Caco-2 (cell line): Measurements from ENCODE around the gene SNAPC2. TPM values are rescaled to one million over a fixed set of nuclear protein-coding genes. Genes with fewer than 3 reads are reported as not detected.

Experiments used
- BruUV-seq: library from RNA; stranded (reverse); fragments of 400-500 nt; replicated peaks from 2 replicates; lab custom pipeline; 2021; lab: Mats Ljungman, UMichigan
- CTCF ChIA-PET: fragments of 300-600 bp; sonication (Branson Sonifier 250); formaldehyde crosslinking; loops from one replicate; lab custom pipeline; 2022; ENCODE audit warnings: antibody characterized with exemption; lab: Charles Lee
- POLR2A ChIA-PET: fragments of 300-600 bp; sonication (Branson Sonifier 250); formaldehyde crosslinking; loops from one replicate; lab custom pipeline; 2022; ENCODE audit warnings: antibody characterized with exemption; lab: Charles Lee
- DNase-seq, 2 experiments: peaks; one replicate each; pipeline versions ENCODE4 v3.0.0 to v3.0.0-alpha.2; 2020 to 2022
- H3K27me3 ChIP-seq: replicated peaks from 2 replicates; pipeline ENCODE4 v1.6.0; 2011; ENCODE audit warnings: low read length; ENCODE audit not compliant: control insufficient read depth, insufficient read depth
- H3K36me3 ChIP-seq: 2 replicates; pipeline ENCODE4 v1.5.1; 2011; ENCODE audit warnings: low read length; ENCODE audit not compliant: control insufficient read depth, insufficient read depth
- H3K4me1 ChIP-seq: fragments of 250-450 bp; sonication (Bioruptor Pico); 2 replicates; pipeline ENCODE4 v1.5.1; 2020; ENCODE audit warnings: mild to moderate bottlenecking
- H3K4me3 ChIP-seq: 2 replicates; pipeline ENCODE4 v1.5.1; 2011; ENCODE audit warnings: low read depth, mild to moderate bottlenecking, control low read depth, low read length
- H3K9me3 ChIP-seq: fragments of 250-450 bp; sonication (Bioruptor Pico); 2 replicates; pipeline ENCODE4 v1.5.1; 2020; ENCODE audit warnings: mild to moderate bottlenecking, moderate library complexity
- H3K27ac Mint-ChIP-seq: one replicate; pipeline ENCODE4 v1.8.0; 2022; ENCODE audit warnings: mixed read lengths; ENCODE audit not compliant: unreplicated experiment
- H3K27me3 Mint-ChIP-seq: one replicate; pipeline ENCODE4 v1.8.0; 2022; ENCODE audit warnings: mixed read lengths; ENCODE audit not compliant: insufficient read depth, unreplicated experiment
- H3K36me3 Mint-ChIP-seq: one replicate; pipeline ENCODE4 v1.8.0; 2022; ENCODE audit warnings: mild to moderate bottlenecking, mixed read lengths; ENCODE audit not compliant: insufficient read depth, unreplicated experiment
- H3K4me1 Mint-ChIP-seq: one replicate; pipeline ENCODE4 v1.8.0; 2022; ENCODE audit warnings: low read depth, mixed read lengths; ENCODE audit not compliant: unreplicated experiment
- H3K4me3 Mint-ChIP-seq: one replicate; pipeline ENCODE4 v1.8.0; 2022; ENCODE audit warnings: mild to moderate bottlenecking, moderate library complexity, mixed read lengths; ENCODE audit not compliant: unreplicated experiment
- H3K9me3 Mint-ChIP-seq: one replicate; pipeline ENCODE4 v1.8.0; 2022; ENCODE audit warnings: mixed read lengths; ENCODE audit not compliant: unreplicated experiment
- intact Hi-C: fragments of 100-400 bp; cut with micrococcal nuclease; formaldehyde crosslinking; loops from one replicate; pipeline ENCODE4 v1.10.0; 2022; ENCODE audit not compliant: unreplicated experiment
- total RNA-seq: library from RNA; stranded (reverse); gene quantifications from 2 replicates; pipeline ENCODE4 v1.2.3, GENCODE V29; 2022
- TF ChIP-seq, protein P1 (sequence below), 2 experiments: fragments of 200-600 bp in 1 of 2; IDR thresholded peaks; 1 replicate in 1 of 2; 2 replicates in 1 of 2; pipeline versions ENCODE4 v1.5.1 to v1.8.0; 2011 to 2022; ENCODE audit warnings: antibody characterized with exemption in 1 of 2, control low read depth in 1 of 2, inconsistent platforms in 1 of 2, low read depth in 1 of 2, low read length in 1 of 2, mild to moderate bottlenecking in 1 of 2, moderate library complexity in 1 of 2; ENCODE audit not compliant: insufficient read depth in 1 of 2, severe bottlenecking in 1 of 2, unreplicated experiment in 1 of 2

SNAPC2 gene
- total RNA-seq, 1 experiment from 2014 or later, result 10.4 TPM

DNA sequence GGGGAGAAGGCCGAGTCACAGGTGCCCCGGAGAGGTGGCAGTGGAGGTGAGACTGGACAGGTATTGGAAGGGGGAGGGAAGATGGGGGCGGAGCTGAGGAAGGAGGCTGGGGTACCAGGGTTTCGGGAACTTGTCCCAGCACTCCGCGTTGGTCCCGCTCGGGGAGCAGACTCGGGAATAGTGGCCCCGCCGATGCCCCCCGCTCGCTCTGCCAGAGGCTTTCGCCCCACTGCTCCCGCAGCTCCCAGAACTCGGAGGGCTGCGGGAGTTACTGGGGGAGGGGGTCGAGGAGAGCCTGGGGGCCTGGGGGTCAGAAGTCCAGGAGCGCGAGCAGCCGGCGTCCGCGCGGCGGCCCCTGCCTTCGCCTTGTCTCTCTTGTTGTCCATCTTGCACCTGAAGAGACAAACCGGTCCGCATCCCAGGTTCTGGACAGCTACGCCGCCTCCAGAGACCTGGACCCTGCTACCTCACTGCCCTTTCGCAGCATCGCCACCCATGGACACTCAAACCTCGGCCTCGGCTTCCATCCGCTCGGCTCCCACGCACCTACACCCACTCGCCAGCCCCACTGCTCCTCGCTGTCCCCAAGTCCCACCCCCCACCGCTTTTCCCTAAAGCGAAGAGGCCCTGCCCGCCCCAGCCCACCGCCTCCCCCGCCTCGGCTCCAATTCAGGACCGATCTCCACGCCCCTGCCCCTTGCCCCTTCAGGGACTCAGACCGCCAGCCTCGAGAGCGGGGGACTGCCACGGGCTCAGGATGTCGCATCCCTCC is 46.6 kb upstream of the SNAPC2 start:
- Histone ChIP-seq H3K27me3 (no peaks in the 10 kb centered on the region), H3K9me3 (no peaks in the 10 kb centered on the region), H3K4me3 (peak overlapping the region; percentile 59), H3K4me1 (peaks cover 11% of the 10 kb centered on the region), H3K36me3 (no peaks in the 10 kb centered on the region)
- Mint-ChIP-seq H3K9me3 (no peaks in the 10 kb centered on the region), H3K27me3 (no peaks in the 10 kb centered on the region), H3K36me3 (peaks cover 13% of the 10 kb centered on the region), H3K27ac (no peak overlapping the region), H3K4me1 (peaks cover 9% of the 10 kb centered on the region), H3K4me3 (peak overlapping the region; percentile 74)
- ChIA-PET CTCF (no interaction called here), POLR2A (no interaction called here)
- intact Hi-C loops, result no loop called here
- TF ChIP-seq, protein P1, sequence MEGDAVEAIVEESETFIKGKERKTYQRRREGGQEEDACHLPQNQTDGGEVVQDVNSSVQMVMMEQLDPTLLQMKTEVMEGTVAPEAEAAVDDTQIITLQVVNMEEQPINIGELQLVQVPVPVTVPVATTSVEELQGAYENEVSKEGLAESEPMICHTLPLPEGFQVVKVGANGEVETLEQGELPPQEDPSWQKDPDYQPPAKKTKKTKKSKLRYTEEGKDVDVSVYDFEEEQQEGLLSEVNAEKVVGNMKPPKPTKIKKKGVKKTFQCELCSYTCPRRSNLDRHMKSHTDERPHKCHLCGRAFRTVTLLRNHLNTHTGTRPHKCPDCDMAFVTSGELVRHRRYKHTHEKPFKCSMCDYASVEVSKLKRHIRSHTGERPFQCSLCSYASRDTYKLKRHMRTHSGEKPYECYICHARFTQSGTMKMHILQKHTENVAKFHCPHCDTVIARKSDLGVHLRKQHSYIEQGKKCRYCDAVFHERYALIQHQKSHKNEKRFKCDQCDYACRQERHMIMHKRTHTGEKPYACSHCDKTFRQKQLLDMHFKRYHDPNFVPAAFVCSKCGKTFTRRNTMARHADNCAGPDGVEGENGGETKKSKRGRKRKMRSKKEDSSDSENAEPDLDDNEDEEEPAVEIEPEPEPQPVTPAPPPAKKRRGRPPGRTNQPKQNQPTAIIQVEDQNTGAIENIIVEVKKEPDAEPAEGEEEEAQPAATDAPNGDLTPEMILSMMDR (IDR thresholded peaks at IDR 0.05; ENCODE audit: insufficient read depth in 1 of 2, low read depth in 1 of 2, low read length in 1 of 2, severe bottlenecking in 1 of 2, unreplicated experiment in 1 of 2), result no peak
- no TSS peak for BruUV-seq
- DNase-seq, result no peak

DNA sequence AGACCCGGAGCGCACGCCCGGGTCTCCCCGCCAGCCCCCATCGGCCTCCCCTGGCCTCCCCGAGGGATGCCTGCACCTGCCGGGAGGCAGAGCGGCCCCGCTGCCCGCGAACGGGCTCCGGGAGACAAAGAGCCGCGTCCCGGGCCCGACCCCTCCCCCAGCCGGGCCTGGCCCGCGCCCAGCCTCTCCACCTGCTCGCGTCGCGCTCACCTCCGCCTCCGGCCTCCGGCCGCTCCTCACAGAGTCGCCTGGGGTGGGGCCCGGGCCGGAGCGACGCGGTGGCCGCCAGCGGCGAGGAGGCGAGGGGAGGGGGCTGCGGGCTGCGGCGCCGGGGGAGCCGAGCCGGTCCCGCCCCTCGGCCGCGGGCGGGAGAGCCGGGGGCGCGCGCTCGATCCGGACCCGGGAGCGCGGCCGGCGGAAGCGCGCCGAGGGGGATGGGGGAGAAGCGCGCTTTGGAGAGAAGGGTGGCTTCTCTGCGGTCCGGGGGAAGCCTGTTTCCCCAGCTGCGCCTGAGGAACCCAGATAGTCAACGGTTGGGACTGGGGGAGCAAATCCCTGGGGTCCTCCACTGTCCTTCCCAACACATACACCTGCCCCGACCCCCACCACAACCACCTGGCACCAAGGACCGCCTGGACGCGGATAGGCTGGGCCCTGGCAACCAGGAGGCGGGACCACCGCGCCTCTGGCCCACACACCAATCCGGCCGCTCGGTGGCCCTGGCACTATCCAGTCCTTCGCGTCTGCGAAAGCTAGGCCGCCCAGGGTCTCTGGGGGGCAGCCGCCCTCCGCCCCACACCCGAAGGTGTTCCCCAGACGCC is 45.9 kb upstream of the SNAPC2 start, which contains the start of gene PRR36:
Gene PRR36, minus strand, starts transcription at position 315 of the 821 bp plus-strand sequence. CDS start 701 bp downstream, outside the sequence.
- Mint-ChIP-seq H3K4me1 (peaks cover 9% of the 10 kb centered on the region), H3K36me3 (peaks cover 13% of the 10 kb centered on the region), H3K27ac (no peak within 1 kb of the TSS), H3K27me3 (no peaks in the 10 kb centered on the region), H3K9me3 (no peaks in the 10 kb centered on the region), H3K4me3 (peak within 1 kb of the TSS; percentile 74)
- ChIA-PET CTCF (no interaction called here), POLR2A (no interaction called here)
- intact Hi-C loops, result no loop called here
- Histone ChIP-seq H3K4me3 (peak within 1 kb of the TSS; percentile 59), H3K9me3 (no peaks in the 10 kb centered on the region), H3K4me1 (peaks cover 11% of the 10 kb centered on the region), H3K36me3 (no peaks in the 10 kb centered on the region), H3K27me3 (no peaks in the 10 kb centered on the region)
- peak; percentile 69 to 75 for DNase-seq
- TF ChIP-seq, protein P1 (IDR thresholded peaks at IDR 0.05; ENCODE audit: insufficient read depth in 1 of 2, low read depth in 1 of 2, low read length in 1 of 2, severe bottlenecking in 1 of 2, unreplicated experiment in 1 of 2), result no peak
- BruUV-seq, result no TSS peak

DNA sequence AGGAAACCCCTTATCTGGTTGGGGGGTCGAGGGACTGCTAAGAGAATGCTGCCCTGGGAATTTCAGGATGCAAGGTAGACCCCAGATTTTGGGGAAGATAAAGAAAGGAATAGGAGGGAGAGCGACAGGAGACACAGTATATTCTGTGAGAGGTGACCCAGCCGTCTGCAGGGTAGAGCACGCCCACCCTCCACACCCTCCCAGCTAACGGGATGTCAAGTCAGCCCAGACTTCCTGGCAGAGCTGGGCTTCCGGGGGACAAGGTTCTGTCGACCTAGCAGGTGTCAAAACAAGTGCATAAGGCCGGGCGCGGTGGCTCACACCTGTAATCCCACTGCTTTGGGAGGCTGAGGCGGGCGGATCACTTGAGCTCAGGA is 45.3 kb upstream of the SNAPC2 start:
- H3K36me3 Mint-ChIP-seq, result peaks cover 13% of the 10 kb centered on the region
- TF ChIP-seq, protein P1 (IDR thresholded peaks at IDR 0.05; ENCODE audit: insufficient read depth in 1 of 2, low read depth in 1 of 2, low read length in 1 of 2, severe bottlenecking in 1 of 2, unreplicated experiment in 1 of 2), result no peak
- no peak for DNase-seq
- no peaks in the 10 kb centered on the region for H3K27me3 ChIP-seq
- CTCF ChIA-PET, result no interaction called here
- H3K4me1 Mint-ChIP-seq, result peaks cover 9% of the 10 kb centered on the region
- H3K4me3 ChIP-seq, result peak overlapping the region; percentile 0; the same call in 1 of the 2 replicates
- intact Hi-C loops, result no loop called here
- H3K36me3 ChIP-seq, result no peaks in the 10 kb centered on the region
- peak overlapping the region; percentile 74 for H3K4me3 Mint-ChIP-seq
- H3K27me3 Mint-ChIP-seq, result no peaks in the 10 kb centered on the region
- no peak overlapping the region for H3K27ac Mint-ChIP-seq
- BruUV-seq, result no TSS peak
- H3K9me3 Mint-ChIP-seq, result no peaks in the 10 kb centered on the region
- H3K4me1 ChIP-seq, result peaks cover 11% of the 10 kb centered on the region
- H3K9me3 ChIP-seq, result no peaks in the 10 kb centered on the region
- POLR2A ChIA-PET, result no interaction called here
